Central memory CD4-positive, alpha-beta T cell (primary cell): Measurements from ENCODE around the gene GNG3.
A peak's percentile ranks its signal among the peaks of the same experiment; 100 is the strongest.
"Not testable (repeated sequence)": the region's sequence is repeated elsewhere in the genome, so short reads cannot be mapped to it uniquely, and the experiment has no call there.

ENCODE experiments used
- DNase-seq: peaks from one replicate; pipeline ENCODE4 v3.0.0; 2022

The GNG3 gene

DNA sequence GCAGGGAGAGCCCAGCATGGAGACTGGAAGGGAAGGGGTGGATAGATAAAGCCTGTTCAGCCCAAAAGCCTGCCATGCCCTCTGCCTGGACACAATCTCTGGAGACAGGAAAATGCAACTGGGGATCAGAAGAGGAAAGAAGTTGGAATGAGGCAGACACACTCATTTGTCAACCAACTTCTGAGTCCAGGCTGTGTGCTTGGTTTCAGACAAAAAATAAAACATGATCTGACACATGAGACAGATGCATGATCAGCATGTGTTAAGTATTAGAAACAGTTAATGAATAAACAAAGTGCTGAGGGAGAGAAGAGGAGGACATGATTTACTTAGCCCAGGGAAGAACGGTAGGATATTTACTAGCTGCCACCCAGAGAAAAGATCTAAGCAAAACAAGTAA, 19.0 kb upstream of the GNG3 start:
- DNase-seq: no peak

DNA sequence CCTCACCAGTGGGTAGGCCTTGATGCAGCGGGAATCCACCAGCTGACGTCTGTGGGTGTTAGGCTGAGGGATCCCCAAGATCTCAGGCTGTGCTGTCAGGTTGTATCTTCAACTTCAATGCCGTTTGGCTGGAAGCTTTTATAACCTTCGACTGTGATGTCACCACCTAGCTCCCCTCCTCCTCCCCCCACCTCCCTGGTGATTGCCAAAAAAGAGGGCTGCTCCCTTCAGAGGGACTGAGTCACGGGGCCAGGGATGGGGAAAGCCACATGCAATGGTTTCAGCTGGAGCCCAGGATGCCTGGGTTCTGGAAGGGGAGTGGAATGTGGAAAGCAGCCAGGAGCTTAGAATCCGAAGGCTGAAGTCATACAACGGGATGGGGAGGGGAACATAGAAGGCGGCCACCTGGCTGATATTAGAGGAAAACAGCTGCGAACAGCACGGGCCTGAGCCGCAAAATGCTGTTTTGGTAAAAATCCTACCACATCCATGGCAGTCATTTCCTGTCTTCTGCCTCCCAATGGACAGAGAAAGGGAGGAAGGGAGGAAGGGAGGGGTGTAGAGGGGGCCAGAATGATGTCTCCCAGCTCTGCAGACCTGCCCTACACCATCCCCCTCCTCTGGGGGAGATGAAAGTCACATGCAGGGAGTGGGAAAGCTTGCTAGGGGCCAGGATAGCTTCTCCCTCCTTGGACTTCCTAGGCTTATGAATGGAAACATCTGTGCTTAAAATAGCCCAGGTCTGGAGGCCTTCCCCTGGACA, 17.9 kb upstream of the GNG3 start, which contains the start of gene LRRN4CL:
LRRN4CL (minus strand) TSS at position 110 of the 763 bp plus-strand sequence. CDS start 1,022 bp downstream, outside the sequence.
- no peak for DNase-seq

DNA sequence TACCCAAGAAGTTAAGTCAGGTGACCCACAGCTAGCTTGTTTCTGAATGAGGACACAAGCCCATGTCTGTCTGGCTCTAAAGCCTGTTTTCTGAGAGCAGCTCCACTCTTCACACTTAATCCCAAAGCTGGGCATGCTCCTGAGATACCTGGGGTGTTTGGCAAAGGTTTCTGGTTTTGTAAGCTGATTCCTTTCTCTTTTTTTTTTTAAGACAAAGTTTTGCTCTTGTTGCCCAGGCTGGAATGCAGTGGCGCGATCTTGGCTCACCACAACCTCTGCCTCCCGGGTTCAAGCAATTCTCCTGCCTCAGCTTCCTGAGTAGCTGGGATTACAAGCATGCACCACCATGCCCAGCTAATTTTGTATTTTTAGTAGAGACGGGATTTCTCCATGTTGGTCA, 13.9 kb upstream of the GNG3 start:
- not testable (repeated sequence) for DNase-seq

DNA sequence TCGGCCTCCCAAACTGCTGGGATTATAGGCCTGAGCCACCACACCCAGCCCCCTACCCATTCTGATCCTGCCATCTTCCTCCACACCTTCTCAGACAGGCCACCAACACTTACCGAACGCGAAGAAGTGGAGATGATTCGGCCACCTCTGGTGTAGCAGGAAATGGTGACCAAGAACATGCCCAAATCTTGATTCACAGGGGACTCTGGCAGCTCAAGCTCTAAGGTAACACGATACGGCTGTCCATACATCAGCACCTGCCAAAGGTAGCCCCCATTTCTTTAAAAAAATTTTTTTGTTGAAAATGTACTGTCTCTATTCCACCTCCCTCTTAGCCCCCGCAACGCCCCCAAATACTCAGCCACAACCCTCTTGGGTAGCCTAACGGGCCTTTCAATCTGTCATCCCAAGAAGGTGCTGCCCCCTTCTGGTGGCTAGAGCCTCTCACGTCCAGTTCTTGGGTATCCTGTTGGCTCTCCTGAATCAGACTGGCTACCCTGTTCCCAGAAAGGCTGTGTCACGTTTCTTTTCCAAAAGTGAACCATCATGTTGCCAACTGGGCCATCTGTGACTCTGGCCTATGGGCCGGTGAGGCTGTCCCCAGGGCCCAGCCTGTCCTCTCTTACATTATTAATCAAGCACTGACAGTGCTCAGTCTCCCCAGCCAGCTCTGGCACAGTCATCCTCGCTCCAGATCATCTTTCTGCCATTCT, 12.9 kb upstream of the GNG3 start:
- peak; percentile 68 for DNase-seq

DNA sequence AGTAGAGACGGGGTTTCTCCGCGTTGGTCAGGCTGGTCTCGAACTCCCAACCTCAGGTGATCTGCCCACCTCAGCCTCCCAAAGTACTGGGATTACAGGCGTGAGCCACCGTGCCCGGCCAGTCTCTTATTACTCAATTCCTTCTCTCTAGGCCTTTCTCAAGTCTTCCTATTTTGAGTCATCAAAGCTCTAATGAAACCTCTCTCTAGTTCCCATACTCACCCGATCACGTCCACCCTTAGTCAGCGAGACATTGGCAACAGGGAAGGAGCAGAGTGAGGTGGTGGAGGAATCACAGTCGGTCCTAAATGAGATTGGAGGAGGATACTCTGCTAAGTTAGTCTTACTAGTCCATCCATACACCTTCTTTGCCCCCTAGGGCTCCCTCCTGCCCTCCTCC, 5.2 kb upstream of the GNG3 start:
- no peak for DNase-seq

DNA sequence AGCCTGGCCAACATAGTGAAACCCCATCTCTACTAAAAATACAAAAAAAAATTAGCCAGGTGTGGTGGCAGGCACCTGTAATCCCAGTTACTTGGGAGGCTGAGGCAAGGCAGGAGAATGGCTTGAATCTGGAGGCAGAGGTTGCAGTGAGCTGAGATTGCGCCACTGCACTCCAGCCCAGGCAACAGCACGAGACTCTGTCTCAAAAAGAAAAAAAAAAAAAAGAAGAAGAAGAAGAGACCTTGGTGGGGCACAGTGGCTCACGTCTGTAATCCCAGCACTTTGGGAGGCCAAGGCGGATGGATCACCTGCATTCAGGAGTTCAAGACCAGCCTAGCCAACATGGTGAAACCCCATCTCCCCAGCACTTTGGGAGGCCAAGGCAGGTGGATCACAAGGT, 3.6 kb upstream of the GNG3 start:
- not testable (repeated sequence) for DNase-seq

DNA sequence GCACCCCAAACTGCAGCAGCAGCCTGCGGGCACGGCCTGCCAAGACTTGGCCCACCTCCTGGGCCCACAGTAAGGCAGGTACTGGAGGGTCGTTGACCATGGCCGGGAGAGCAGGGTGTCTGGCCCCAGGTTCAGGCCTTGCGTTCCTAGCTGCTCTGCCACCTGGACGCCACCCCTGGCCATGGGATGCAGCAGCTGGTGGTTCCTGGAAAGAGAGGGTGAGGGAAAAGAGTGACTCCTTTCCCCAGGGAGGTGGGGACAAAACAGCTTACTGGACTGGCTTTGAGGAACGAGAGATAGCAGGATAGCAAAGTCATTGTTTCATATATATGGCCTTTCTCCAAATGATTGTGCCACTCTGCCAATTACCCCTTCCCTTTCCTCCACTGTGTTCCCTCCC, 2.1 kb upstream of the GNG3 start:
- no peak for DNase-seq

DNA sequence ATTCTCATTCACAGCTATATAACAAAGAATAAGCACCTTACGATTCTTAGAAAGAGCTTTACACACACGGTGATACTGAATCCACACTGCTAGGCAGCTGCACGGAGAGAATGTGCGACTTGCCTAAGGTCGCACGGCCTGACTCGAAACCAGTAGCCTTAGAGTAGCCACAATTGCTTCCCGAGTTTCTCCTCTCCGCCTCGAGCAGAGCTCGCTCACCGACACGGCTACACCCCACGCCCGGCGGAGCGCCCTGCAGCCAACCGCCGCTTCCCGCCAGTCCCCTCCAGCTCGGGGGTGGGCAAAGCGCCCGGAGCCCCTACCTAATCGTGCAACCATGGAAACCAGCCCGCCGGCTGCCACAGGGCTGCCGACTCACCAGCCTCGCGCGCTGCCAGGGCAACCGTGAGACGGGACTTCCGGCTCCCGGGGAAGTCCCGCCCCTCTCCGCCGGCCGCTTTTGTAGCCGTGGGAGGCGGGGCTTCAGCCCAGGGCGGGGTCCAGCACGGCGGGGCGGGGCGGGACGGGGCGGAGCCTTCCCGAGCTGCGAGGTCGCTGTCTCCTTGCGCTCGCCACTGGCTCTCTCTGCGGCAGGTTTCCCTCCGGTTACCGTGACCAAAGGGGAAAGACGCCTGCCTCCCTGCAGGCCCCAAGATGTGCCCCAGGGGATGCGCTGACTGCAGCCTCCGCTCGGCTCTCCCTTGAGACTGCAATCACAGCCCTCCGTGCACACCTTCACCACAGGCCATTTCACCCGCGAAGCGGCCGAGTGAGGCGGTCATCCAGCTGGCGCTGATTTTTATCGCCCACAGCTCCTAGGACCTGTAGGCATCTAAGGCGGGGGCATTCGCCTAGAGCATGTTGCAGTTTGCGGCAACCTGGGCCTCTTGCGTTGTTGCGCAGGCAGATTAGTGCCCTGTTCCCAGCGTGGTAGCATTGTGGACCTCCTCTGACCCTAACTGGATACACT, 1.3 kb upstream of the GNG3 start:
- peak; percentile 91 for DNase-seq

DNA sequence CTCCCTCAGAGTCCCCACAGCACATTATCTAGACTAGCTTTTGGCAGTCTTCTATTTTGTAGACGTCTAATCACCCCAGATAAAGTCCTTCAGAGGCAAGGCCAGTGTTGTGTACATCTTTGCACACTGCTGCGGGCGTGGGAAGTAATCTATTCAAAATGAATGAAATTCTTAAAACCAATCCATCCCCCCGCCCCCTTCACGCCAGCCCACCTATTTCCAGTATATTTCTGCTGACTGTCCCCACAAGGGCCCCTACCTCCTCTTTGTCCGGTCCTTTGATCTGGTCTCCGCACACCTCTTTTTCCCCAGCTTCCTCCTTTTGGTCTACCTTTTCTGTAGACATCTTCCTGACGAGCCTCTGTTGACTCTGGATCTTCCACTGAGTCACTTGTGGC, 627 bp upstream of the GNG3 start:
- DNase-seq: no peak

DNA sequence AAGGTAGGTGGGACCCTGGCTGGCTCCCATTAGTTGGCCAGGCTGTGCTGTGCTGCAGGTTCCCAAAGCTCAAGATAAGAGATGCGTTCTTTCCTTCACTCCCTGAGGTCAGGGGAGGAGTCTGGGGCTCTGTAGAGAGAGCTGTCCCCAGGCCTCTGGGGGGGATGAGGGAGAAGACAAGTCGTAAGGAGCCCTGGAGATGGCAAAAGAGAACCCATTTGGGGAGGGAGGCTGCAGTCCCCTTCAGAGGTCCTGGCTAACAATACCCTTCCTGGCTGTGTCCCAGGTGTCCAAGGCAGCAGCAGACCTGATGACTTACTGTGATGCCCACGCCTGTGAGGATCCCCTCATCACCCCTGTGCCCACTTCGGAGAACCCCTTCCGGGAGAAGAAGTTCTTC, 916 bp downstream of the GNG3 start:
- DNase-seq: no peak

DNA sequence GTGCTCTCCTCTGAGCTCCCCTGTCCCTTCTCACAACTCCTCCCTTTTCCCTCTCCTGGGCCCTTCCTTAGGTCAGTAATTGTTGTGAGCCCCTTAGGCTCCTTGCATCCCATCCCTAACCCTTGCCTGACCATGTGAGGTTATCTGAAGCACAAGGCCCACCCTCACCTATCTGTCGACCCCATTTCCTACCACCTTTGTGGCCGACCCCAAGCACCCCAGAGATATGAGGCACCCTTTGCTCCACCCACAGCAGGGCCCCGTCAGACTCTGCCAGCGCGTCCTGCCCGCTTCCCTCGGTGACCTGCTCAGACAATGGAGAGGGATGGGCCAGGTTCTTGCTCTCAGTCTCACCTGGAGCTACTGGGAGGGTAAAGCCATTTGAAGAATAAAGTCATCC, 1.3 kb downstream of the GNG3 start:
- no peak for DNase-seq

DNA sequence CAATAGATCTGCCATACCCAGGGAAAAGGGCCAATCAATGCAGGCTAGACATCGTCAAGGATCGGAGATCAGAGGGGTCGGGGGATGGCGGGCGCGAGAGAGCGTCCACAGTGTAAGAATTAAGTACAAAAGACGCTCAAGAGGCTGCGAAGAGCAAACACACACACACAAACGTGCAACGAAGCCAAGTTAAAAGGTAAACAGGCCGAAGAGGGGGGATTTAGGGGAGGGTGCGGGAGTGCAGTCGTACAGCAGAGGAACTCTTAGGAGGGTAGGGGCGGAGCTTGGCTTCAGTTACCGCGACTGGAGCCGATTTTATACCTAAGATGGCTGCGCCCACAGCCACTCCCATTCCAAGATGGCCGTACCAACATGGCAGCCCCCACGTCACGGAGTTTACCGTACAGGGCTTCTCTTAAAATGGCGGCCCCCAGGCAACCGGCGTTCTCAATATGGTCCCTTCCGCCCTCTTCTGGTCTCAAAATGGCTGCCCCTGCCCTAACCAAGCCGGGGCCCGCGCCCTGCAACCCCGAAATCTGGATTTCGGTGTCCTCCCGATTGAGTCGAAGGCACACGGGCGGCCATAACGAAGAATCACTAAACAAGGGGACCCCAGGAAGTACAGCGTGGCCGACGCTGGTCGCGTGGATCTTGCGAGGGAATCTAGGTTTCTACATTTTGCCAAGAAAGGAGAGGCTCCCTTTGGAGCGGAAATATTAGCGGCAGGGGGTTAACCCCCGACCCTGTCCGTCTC, 1.9 kb downstream of the GNG3 start:
- DNase-seq: peak; percentile 97

DNA sequence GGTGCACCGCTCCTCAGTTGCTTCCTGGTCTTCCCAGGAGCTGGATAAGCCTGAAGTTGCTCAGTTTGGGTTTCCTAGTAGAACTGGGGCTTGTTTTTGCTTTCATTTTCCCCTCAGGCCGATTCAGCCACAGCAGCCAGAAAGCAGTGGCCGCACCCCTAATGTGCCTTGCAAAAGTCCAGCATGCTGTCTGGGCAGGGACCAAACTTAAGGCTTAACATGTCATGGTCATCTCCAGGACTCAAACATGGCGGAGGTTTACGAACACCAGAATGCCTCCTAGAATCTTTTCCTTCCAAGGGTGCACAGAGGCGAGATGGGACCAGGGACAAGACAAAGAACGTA, 2.5 kb downstream of the GNG3 start:
- no peak for DNase-seq

DNA sequence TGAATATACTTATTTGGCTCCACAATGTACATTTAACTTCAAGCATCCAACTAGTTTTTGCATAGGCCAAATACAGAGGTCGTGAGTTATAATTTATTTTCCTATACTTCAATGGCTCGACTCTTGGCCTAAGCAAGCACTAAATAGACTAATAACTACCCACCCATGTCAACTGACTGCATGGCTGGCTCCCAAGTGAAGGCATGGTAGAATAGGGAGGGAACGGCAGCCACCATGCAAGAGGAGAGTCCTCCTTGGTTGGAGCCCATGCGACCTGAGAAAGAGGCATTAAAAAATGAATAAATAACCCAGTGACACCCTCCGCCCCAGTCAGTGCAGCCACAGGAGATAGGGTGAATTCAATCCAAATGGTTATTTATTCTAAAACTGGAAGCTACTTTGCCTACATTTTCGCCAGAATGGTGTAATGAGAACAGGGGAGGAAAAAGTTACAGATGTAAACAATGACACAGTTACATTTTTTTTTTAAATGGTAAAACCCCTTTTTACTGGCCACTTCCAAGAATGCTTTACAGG, 4.9 kb downstream of the GNG3 start:
- no peak for DNase-seq

DNA sequence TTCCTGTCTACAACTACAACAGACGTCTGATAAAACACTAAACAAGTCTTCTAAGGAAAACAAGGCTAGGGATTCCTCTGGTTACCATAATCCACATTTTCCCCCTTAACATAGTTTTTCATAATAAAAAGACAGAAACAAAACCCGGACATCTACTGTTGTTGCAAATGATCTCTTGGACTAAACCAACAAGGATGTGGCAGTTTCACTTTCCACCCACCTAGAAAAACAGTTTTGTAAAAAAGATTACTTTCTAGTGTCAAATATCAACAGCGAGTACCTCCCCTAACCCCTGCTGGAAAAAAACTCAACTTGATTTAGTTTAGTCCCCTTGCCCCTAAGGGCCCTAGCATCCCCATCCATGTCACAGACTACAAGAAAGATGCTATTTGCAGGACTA, 5.4 kb downstream of the GNG3 start:
- DNase-seq: no peak

DNA sequence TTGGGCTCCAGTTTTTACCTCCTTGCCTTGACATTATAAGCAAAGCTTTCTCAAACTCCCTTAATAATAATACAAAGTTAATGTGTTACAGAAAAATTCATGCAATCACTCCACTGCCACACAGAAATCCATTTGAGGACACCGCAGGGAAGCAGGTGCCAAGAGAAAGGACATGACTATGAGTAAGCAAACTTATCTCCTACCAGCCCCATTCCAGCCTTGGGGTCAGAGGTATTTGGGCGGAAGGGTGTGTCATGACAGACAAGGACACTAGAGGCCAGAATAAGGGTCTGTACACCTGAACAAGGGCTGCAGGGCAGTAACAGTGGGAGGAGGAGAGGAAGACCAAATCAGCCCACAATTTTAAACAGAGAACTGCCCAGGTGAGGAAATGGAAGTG, 5.9 kb downstream of the GNG3 start:
- no peak for DNase-seq

DNA sequence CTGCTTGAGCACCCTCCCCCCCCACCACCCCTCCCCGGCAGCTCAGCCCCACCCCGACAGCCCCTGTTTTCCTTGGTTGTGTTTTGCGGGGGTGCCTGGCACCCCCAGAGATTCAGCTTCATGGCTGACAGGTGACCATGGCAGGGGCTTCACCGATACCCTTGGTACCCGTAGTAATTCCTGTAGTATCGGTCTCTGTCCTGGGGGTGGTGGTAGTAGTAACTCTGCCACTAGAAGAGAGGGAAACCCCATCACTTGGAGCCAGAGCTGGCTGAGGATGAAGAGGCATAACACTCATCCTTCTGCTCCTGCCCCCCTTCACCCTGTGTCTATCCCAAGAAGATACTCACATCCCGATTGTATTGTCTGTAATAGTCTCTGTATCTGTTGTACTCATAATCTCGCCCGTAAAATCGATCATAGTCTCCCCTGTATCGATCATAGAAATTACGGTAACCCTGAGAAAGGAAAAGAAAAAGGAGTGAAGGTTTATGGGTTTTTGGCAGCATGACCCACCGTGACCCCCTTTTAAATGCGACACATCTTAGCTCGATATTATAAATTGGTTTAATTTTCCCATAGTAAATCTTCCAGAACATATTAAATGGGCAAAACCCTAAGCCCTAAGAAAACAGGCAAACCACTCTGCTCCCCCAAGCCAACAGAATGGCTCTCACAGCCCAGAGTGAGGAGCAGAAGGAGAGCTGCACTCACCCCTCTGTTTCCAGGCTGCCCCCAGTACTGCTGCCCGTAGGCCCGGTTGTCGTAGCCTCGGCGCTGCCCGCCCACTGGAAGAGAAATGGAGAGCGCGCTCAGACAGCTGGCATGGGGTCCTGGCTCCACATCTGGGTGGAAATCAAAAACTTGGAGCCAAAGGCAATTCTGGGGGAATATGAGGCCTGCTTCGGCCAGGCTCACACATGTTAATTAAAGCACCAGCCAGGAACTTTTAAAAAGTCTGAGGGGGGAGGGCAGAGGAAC, 8.0 kb downstream of the GNG3 start:
- no peak for DNase-seq

DNA sequence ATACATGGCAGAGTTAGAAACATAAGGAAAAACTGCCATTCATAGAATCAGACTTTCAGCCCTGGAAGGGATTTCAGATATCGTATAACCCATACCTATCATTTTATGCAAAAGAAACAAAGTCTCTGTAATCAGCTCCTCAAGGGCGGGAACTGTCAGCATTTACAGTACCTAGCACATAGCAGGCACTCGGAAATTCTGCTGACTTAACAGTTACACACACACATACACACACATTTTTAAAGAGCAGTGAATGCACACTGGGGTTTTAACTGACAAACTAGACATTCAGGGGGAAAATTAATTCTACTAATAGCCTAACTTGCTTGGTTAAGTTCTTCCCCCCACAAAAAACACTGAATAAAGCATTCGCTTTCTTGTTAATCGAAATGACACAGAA, 8.7 kb downstream of the GNG3 start:
- DNase-seq: no peak

DNA sequence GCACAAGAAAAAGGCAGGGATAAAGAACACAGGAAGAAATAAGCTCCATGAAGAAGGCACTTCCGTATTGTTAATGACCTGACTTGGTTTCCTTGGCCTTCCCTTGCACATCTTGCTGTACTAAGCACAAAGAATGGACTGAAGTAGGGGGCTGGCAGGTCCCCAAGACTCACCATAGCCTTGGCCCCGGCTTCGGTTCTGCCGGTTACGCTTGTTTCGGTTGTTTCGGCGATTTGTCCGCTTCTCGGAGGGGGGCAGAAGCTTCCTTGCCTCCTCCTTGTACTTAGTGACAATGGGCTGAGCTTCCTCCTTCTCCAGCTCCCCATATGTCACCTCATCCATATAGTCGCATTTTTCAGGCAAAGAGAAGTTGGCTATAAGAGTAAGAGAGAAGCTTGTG, 9.3 kb downstream of the GNG3 start:
- DNase-seq: no peak

DNA sequence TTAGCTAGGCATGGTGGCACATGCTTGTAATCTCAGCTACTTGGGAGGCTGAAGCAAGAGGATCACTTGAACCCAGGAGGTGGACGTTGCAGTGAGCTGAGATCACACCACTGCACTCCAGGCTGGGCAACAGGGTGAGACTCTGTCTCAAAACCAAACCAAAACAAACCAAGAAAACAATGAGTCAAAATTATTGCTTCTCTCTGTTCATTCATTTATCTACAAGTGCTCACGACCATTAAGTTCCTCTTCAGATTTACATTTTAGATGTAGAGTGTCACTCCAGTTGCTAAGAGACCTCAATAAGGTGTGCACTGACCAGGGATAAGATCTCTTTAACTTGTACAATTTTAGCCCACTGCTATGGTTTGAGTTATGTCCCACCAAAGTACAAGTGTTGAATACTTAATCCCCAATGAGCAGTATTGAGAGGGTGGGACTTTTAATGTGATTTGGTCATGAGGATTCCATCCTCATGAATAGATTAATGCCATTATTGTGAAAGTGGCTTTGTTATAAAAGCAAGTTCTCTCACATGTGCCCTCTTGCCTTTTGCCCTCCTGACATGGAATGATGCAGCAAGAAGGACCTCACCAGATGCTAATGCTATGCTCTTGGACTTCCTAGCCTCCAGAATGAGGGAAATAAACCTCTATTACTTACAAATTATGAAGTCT, 12.0 kb downstream of the GNG3 start:
- no peak for DNase-seq
